HG02759 (cell line): ENCODE data around the gene ACO1.
"Not testable (repeated sequence)": the region's sequence is repeated elsewhere in the genome, so short reads cannot be mapped to it uniquely, and the experiment has no call there.

Source experiments
- ATAC-seq: cut with Tn5 transposase; IDR thresholded peaks from one replicate; pipeline ENCODE4 v1.9.1; 2021; ENCODE audit warnings: mild to moderate bottlenecking, moderate library complexity; ENCODE audit not compliant: unreplicated experiment

Gene ACO1

DNA sequence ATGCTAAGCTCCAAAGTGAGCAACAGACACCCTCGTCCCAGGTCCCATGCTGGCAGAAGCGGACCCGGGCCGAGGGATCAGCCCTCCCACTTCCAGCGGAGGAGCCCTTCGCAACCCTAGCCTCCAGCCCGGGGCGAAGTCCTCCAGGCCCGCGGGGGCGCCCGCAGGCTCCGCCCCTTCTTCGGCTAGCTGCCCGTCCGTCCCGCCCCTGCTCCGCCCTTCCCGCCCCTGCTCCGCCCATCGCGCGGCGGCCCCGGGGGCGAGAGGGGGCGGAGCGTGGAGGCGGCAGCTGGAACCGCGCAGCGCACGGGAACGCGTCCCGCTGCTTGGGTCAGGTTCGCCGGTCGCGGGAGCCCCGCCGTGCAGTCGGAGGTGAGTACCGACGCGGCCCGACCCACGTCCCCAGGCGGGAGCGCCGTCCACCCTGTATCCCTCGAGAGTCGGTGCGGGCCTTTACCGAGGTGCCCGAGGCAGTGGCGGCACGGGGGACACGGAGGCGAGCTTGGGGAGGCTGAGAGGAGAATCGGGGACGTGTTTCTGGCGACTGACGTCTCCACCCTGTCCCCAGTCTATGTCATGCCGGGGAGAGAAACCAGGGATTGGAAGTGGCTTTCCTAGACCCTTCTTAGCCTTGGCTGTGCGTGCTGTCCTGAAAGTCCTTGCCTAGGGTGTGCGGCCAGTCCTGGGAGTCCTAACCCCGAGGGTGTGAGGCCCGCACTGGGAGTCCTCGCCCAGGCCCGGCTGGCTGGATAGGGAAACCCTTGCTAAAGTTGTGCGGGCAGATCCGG lies at the start of gene ACO1:
ACO1 (plus strand) TSS at position 280 of the 788 bp plus-strand sequence. CDS start 20,864 bp downstream, outside the sequence.
- ATAC-seq = peak; percentile 97

DNA sequence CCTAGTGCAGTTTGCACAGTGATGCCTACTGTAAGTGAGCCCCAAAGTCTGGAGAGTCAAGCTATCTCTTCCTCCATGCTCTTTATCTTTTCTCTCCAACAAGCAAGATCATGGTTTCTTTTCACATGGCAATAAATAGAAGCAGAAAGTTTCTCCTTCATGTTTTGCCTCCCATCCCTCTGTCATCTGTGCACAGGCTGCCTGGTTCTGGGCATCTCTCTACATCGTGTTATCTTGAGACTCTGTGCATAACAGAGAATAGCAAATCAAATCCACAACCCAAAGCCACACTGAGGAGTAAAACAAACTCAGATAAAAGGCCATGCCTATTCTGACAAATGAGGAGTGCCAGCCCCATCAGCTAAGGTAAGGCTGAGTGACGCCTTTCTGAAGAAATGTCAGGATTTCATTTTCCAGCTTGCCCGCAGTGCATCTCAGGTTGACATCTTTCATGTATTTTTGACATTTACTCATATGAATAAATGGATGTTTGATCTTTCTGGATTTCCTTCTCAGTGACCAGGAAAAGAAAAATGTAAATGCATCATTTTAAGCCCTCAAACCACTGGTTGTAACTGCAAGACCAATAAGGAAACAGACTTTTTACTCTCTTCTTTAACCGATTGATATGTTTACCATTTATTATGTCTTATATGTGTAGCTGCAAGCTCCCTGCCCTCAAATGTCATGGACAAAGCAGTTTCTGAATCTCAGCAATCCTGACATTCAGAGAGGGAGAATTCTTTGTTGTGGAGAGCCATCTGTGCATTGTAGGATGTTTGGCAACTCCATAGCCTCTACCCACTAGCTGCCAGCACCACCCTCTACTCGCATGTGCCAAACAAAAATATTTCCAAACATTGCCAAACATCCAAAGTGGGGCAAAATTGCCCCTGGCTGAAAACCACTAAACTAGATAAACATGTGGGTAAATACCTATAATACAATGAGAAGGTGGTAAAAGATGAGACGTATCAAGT lies 49.2 kb upstream of the ACO1 start:
- ATAC-seq = no peak

DNA sequence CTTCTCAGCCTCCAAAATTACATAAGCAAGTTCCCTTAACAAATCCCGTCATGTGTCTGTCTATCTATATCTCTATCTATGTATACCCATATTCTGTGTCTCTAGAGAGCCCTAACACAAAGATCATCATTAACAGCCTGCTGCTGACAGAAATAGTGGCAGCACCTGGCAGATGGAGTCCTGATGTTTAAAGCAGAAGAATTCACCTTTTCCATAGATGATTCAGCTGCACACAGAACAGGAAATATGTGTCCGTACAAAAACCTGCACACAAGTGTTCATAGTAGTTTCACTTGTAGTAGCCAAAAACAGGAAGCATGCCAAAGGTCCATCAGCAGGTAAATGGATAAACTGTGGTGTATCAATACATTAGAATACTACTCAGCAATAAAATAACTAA lies 45.0 kb upstream of the ACO1 start:
- peak; percentile 80 for ATAC-seq

DNA sequence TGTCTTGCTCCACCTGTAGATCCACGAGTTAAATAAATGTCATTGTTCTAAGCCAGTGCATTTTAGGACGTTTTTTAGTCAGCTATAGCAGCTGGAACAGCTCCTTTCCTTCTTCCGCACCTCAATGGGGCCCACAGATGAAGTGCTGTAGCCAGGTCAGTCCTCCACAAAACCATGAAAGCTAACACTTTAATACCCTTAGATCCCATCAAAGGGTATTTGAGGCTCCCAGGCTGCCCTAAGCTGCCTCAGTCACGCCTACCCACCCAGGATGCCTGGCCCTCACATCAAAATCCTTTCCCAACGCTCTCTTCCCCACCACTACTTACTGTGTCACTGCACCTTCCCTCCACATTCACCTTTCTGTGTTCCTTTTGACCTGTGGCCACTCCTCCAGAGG lies 44.1 kb upstream of the ACO1 start:
- no peak for ATAC-seq

DNA sequence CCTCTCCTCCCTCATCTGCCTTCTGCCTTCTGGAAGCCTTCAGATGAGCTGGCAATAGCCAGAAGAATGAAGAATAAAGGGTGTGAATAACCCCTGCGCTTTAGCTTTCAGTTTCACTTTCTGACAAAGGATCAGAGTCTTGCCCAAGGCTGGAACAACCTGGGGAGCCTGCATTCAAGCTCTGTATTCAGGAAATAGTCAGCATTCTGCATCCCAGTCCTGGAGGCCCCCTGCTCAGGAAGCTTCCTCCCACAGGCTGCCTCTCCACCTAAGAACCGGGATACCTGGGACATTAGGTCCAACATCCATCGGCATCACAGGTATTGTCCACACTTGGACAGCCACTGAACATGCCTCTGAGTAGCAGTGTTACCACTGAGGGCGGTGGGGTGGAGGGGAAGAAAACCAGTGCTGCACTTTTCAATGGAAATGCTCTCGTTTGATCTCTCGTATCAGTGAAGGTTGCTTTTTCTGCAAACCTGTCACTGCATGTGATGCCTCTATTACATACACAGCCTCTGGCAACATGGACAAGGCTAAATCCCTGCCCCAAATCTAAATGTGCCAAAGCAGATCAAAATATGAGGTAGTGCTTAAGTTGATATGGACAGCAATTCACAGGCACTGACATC lies 39.8 kb upstream of the ACO1 start:
- ATAC-seq = peak; percentile 57

DNA sequence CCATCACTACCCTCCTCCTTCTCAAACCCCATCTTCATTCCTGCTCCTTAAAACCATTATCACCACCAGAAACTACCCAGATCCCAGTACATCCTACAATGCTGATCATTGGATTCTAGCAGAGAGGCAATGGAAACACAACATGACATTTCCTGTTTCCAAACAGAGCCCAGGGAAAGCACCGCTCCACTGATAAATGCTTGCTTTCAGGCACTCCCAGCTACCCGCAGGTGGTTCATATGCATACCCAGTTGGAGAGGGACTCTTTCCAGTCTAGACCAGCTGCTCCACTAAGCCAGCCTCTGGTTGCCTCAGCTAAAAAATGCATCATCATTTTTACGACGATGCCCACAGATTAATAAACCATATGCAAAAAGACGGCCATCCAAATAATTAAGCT lies 39.2 kb upstream of the ACO1 start:
- no peak for ATAC-seq

DNA sequence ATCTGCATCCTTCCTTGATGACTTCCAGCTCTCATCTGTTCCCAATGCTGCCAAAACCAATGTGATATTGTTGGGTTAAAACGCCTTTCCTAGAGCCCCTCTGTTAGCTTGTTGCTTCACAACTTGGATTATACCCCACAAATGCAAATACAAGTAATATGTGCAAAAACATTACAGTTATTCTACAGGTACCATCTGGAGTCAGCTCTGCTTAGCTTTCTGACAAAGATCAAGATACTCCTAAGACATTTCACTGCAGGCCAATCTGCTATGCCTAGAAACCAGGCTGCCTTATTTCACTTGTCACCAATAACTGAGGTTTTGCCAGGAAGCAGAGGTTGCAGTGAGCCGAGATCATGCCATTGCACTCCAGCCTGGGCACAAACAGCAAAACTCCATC lies 36.9 kb upstream of the ACO1 start:
- no peak for ATAC-seq

DNA sequence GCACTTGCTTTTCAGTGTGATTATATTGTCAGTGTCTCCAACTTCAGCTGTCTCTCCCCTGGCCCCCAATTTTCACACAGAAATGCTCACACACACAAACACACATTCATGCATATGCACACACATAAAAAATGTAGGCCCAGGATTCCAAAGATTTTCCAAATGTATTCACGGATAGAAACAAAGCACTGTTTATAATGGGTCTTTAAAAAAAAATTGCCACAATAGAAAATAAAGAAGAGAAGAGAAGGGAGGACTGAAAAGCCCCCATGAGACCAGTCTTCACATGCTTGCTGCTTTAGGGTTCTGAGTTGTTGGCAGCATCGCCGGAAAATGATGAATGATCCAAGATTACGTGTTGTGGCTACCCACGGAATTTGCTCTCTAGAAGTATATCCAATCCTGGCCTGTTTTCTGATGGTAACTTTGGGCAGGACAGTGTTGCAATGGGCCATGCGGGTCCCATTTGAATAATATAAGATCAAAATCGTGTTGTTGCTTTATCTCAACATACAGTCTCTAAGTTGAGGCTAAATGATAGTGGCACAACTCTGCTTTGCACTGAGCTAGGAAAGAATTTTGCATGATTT lies 36.2 kb upstream of the ACO1 start:
- no peak for ATAC-seq

DNA sequence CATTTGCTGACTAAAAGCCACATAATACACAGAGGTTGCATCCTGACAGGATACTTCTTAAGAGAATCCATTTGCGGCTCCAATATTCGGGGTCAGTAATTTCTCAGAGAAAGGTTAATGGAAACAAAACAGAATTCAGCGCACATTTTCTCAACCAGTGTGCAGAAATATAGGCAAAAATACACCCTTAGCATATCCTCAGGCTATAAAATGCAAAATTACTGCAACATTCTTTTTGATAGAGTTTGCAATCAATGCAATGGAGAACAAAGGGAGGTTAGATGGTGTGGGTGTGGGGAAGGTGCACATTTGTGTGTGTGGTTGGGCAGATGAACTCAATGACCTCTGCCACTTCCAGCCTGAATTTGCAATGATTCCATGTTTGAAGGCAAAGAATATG lies 35.4 kb upstream of the ACO1 start:
- no peak for ATAC-seq

DNA sequence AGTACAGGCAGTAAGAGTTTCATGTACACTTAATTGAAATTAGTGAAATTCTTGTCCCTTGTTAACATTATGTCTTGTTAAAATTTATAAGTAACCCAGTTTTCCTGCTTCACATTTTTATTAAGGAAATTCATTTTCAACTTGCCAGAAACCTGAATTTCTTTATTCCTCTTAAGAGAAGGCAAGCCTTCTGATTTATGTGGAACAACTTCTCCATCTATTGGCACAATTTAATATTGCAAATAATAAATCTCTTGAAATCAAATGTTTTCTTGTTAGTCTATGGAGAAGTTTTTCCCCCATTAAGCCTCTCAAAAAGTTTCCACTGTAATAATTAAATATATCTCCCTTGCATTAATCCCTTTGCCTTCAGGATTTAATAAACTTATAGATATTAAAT lies 33.8 kb upstream of the ACO1 start:
- no peak for ATAC-seq

DNA sequence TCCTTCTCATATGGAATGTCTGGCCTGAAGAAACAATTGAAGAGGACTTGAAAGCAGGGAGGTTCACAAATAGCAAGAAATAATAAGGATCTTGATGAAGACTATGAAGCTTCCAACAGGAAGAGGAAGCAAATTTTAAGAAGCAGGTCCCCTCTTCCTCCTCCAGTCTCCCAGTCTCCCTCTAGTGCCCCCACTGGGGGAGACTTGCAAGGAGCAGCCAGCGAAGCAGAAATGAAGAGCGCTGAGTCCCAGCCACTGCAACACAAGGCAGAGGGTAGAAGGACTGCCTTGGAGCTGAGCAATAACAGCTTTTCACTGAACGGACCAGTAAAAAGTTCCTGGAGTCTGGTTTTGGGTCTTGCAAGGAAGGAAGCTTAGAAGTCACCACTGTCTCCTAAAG lies 32.6 kb upstream of the ACO1 start:
- ATAC-seq = no peak

DNA sequence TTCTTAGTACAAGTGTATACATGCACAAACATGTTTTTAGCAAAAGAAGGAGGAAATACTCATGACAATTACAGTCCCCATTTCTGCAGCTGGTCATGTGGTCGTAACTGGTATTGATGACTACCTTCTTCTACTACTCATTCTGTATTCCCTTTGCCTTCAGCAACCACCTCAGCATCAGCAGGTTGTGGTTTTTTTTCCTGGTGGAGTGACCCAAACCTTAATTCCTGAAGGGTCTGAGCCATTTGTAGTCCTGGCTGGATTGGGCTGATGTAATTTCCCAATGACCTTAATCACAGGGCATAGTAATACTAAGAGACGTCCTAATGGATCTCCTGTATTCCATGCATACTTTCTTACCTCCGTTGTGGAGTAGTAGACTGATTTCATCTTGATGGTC lies 31.0 kb upstream of the ACO1 start:
- ATAC-seq = not testable (repeated sequence)

DNA sequence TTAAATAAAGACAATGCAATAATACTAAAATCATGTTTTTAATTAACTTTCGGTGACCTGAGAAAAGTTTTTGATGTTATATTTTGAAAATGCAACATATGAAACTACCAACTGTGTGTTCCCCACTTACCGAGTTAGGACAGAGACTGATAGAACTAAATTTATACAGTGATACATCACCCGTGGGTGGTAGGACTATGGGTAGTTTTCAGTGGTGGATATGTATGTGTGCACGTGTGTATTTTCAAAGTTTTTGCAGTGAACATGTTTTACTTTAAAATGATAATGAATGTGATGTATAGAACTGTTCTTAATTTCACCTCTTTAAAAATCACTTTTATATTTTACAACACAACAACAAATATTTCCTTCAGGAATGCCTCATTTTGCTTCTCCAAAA lies 25.0 kb upstream of the ACO1 start:
- no peak for ATAC-seq

DNA sequence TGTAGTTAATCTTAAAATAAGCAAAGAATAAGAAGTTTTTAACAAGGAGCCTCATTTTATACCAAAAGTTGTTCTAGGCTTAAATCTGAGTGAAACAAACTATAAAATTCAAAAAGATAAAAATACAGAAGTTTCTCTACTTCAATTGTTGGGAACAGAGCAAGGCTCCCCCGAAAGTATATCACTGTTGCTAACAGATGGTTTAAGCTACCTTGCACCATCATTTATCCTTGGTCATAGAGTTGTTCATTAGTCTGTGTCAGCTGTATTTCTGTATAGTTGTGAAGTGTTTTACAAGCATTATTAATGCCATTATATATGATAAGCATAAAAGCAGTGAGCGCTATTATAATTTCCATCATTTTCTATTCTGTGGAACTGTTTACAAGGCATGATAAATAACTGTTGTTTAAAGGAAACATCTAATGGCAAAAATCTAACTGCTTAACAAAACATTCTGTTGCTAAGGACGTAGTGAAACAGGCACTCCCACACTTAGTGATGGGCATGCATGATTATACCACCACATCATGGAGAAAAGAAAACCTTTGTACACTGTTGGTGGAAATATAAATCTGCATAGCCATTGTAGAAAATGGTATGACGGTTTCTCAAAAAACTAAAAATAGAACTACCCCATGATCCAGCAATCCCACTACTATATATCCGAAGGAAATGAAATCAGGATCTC lies 23.3 kb upstream of the ACO1 start:
- ATAC-seq = no peak

DNA sequence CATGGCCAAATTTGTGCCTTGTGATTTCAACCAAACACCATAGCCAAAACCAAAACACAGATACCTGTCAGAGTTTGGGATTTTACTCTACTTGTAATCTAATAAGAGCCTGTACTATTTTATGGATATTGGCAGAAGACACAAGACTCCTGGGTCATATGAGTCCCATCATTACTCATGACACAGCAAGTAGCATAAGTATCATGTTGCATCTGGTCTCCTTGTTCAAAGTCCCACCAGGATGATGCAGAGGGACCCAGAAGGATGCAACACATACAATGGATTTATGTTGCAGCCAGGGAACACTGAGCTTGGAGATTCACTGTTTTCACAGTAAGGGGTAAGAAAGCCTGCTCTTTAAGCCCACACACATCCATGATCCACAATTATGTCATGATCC lies 13.2 kb upstream of the ACO1 start:
- no peak for ATAC-seq

DNA sequence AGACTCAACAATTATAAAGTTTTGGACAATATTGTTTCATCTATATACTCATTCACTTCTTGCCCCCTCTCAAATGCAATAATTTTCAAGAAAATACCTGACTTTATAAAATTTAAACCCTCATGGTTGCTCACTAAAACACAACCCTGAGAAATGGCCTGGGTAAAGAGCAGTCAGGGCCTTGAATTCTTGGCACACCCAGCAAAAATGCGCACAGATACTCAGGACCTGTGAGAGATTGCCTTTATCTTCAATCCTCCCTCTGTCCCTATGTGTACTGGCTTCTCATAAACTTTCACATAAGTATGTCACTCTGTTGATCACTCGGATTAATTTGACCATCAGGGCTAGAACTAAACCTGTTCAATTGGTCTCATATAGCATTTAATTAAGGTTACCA lies 12.8 kb upstream of the ACO1 start:
- no peak for ATAC-seq

DNA sequence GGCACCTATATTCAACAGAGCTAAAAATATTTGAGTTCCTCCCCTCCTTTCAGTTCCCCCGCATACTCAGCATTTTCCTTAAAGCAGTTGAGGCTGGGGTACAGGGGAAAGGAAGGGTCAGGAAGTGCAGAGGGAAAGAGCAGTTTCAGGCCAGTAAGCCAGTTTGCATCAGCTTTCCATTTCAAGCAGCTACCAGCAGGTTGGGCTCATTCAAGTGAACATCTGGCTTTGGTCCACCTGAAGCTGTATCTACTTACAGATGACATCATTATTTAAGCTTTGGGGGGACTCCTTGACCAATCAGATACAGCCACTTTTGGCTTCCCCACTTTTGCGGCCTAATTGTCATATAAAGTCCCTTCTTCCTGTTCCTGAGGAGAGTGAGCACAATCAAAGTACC lies 8.2 kb upstream of the ACO1 start:
- no peak for ATAC-seq

DNA sequence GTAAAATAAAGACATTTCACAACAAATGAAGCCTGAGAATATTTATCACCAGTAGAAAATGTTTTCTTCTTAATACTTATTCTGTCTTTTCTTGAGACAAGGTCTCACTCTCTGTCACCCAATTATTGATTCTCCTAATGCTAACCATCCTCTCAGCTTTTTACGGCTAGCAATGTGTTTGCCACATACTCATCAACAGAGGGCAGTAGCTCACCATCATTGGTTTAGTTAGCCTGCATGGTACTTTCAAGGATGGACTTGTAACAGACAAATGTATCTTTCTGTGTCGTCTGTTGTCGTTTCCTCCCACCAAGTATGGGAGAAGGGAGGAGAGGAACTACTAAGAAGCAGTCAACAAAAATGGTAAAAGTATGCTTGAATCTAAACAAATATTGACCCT lies 5.9 kb upstream of the ACO1 start:
- peak; percentile 86 for ATAC-seq

DNA sequence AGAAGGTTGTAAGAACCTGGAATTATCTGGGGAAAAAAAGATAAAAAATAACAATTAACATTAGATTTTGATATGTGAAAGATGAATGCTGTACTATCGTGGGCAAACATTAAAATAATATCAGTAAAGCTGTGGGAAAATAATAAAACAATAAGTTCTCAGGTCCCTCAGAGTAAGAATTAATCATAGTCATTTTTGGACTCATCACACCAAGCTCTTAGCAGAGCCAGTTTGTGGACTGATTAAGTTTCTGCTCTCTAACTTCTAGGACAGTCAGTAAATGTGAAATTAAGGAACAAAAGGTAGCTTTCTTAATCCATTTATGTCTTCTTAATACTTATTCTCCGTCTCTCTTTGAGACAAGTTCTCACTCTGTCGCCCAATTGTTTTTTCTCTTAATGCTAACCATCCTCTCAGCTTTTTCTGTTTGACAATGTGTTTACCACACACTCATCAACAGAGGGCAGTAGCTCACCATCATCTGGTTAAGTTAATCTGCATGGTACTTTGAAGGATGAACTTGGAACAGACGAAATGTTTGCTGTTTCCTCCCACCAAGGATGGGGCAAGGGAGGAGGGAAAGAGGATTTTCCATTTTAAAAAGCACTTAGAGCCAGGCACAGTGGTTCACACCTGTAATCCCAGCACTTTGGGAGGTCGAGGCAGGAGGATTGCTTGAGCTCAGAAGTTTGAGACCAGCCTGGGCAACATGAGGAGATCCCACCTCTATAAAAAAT lies 5.3 kb upstream of the ACO1 start:
- peak; percentile 70 for ATAC-seq

DNA sequence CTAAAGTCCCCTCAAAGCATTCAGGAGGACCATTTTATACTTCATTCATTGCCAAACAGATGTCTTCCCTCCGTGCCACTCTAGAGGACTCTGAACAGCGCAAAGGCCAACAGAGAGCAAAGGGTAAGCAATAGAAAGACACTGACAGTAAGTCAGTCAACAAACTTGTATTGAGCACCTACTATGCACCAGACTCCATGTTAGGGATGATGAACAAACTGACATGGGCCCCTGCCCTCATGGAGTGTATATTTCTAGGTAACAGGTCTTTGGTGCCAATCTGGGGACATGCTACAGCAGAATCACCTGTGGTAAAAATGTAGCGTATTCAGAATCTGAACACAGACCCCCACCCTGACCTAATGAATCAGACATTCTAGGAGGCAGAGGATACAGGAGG lies 3.5 kb upstream of the ACO1 start:
- no peak for ATAC-seq
